K562 (cell line): ENCODE results near the gene GPR171. TPM values are rescaled to one million over a fixed set of nuclear protein-coding genes. Genes with fewer than 3 reads are reported as not detected.

Source experiments
- ATAC-seq: fragments of 200-7000 bp; cut with Tn5 transposase; 3 replicates; pipeline ENCODE4 v1.9.1; 2020; ENCODE audit warnings: moderate library complexity
- BruUV-seq: library from RNA; stranded (reverse); fragments of 400-500 nt; replicated peaks from 2 replicates; lab custom pipeline; 2021; lab: Mats Ljungman, UMichigan
- CTCF ChIA-PET: fragments of 300-600 bp; formaldehyde crosslinking; extraction: SDS; loops from one replicate; lab custom pipeline; 2021; ENCODE audit warnings: low intra/inter-chr PET ratio; lab: Yijun Ruan, JAX
- POLR2A ChIA-PET: fragments of 300-600, 350-650 bp; sonication (Branson Sonifier 250); formaldehyde crosslinking; extraction: SDS; loops from one replicate; lab custom pipeline; 2021; ENCODE audit warnings: antibody characterized with exemption, inconsistent platforms; lab: Yijun Ruan, JAX
- DNase-seq, 4 experiments: peaks; one replicate each; pipeline versions ENCODE4 v3.0.0 to v3.0.0-alpha.2; 2011 to 2018; ENCODE audit warnings: low spot score in 3 of 4, mixed read lengths in 3 of 4; ENCODE audit errors: extremely low read depth in 1 of 4
- FAIRE-seq: peaks from 2 replicates; lab custom pipeline; 2011; peaks lifted over from hg19 to GRCh38; lab: Jason Lieb, UNC
- H2AFZ ChIP-seq: 2 replicates; pipeline ENCODE4 v1.6.0; 2011; ENCODE audit warnings: low read depth, low read length, control low read depth, inconsistent platforms
- H3K27ac ChIP-seq: fragments of 200-600 bp; 3 replicates; pipeline ENCODE4 v1.8.0; 2011; ENCODE audit warnings: low read depth, mild to moderate bottlenecking, control low read depth, inconsistent platforms, low read length, moderate library complexity, mixed read lengths; ENCODE audit errors: extremely low read depth
- H3K27me3 ChIP-seq, 2 experiments: fragments of 300-600 bp in 1 of 2; 2 replicates in 1 of 2; 3 replicates in 1 of 2; pipeline versions ENCODE4 v1.6.0 to v1.8.0; 2011; ENCODE audit warnings: inconsistent platforms in 2 of 2, low read length in 2 of 2, mild to moderate bottlenecking in 1 of 2, mixed read lengths in 1 of 2, moderate library complexity in 1 of 2; ENCODE audit not compliant: control insufficient read depth in 2 of 2, insufficient read depth in 2 of 2
- H3K36me3 ChIP-seq: fragments of 300-600 bp; 3 replicates; pipeline ENCODE4 v1.8.0; 2011; ENCODE audit warnings: mild to moderate bottlenecking, low read length, inconsistent platforms; ENCODE audit not compliant: control insufficient read depth, insufficient read depth
- H3K4me1 ChIP-seq, 2 experiments: fragments of 200-600 bp in 1 of 2; replicated peaks in 1 of 2; 2 replicates in 1 of 2; 3 replicates in 1 of 2; pipeline versions ENCODE4 v1.5.1 to v1.8.0; 2011; ENCODE audit warnings: inconsistent platforms in 2 of 2, low read length in 2 of 2, mild to moderate bottlenecking in 1 of 2, mixed read lengths in 1 of 2, moderate library complexity in 1 of 2; ENCODE audit not compliant: control insufficient read depth in 2 of 2, insufficient read depth in 2 of 2
- H3K4me2 ChIP-seq: 2 replicates; pipeline ENCODE4 v1.6.1; 2011; ENCODE audit warnings: low read length, control low read depth, inconsistent platforms, mixed read lengths; ENCODE audit not compliant: insufficient read depth
- H3K4me3 ChIP-seq: fragments of 200-600 bp; sonication (generic), shearing (Covaris generic); 2 replicates; pipeline ENCODE4 v1.5.1; 2016; ENCODE audit warnings: control low read depth, inconsistent platforms
- H3K79me2 ChIP-seq: fragments of 200-600 bp; 3 replicates; pipeline ENCODE4 v1.8.0; 2011; ENCODE audit warnings: low read length, inconsistent platforms; ENCODE audit not compliant: control insufficient read depth, insufficient read depth
- H3K9ac ChIP-seq, 2 experiments: 2 replicates each; pipeline versions ENCODE4 v1.6.0 to v1.6.1; 2011; ENCODE audit warnings: low read depth in 2 of 2, low read length in 2 of 2, control low read depth in 1 of 2, inconsistent platforms in 1 of 2, mild to moderate bottlenecking in 1 of 2, mixed read lengths in 1 of 2; ENCODE audit not compliant: insufficient read depth in 1 of 2
- H3K9me1 ChIP-seq: one replicate; pipeline ENCODE4 v1.6.0; 2011; ENCODE audit warnings: inconsistent platforms, mild to moderate bottlenecking, low read length, moderate library complexity; ENCODE audit not compliant: control insufficient read depth, insufficient read depth
- H3K9me3 ChIP-seq: replicated peaks from 2 replicates; pipeline ENCODE4 v1.5.1; 2011; ENCODE audit warnings: low read depth, low read length, inconsistent platforms; ENCODE audit not compliant: control insufficient read depth, insufficient read depth
- H4K20me1 ChIP-seq: replicated peaks from 2 replicates; pipeline ENCODE4 v1.6.1; 2011; ENCODE audit warnings: low read length, inconsistent platforms, mixed read lengths; ENCODE audit not compliant: control insufficient read depth, insufficient read depth
- CBX8 ChIP-seq: fragments of 200-600 bp; sonication (generic); IDR thresholded peaks from 2 replicates; pipeline ENCODE4 v1.6.1; 2012; ENCODE audit warnings: borderline replicate concordance, mixed run types, low read depth, mild to moderate bottlenecking, moderate library complexity, mixed read lengths, low read length, control low read depth, inconsistent platforms; ENCODE audit not compliant: poor library complexity, severe bottlenecking; ENCODE audit errors: extremely low read depth
- CXXC5 ChIP-seq: fragments of 250-450 bp; sonication (Bioruptor Pico); IDR thresholded peaks from 2 replicates; pipeline ENCODE4 v1.8.0; 2022; ENCODE audit warnings: inconsistent platforms, mild to moderate bottlenecking, moderate library complexity
- DLX4 ChIP-seq: fragments of 250-450 bp; sonication (Bioruptor Pico); IDR thresholded peaks from 2 replicates; pipeline ENCODE4 v1.6.1; 2021; ENCODE audit warnings: mild to moderate bottlenecking
- GTF2F1 ChIP-seq: IDR thresholded peaks from 2 replicates; pipeline ENCODE4 v1.6.1; 2011; ENCODE audit warnings: low read depth, low read length, improper control_type of control experiment
- IRF2 ChIP-seq: sonication (generic); formaldehyde crosslinking; IDR thresholded peaks from 2 replicates; pipeline ENCODE4 v1.8.1; 2022; ENCODE audit warnings: mild to moderate bottlenecking, missing genetic modification reagents
- KAT7 ChIP-seq: sonication (generic); formaldehyde crosslinking; IDR thresholded peaks from 2 replicates; pipeline ENCODE4 v1.8.0; 2022; ENCODE audit warnings: missing genetic modification reagents, mild to moderate bottlenecking, borderline replicate concordance
- PHB2 ChIP-seq: fragments of 450-650 bp; IDR thresholded peaks from 2 replicates; pipeline ENCODE4 v1.6.1; 2017; ENCODE audit warnings: low read depth
- PPARD ChIP-seq: fragments of 250-450 bp; sonication (Bioruptor Pico); IDR thresholded peaks from 2 replicates; pipeline ENCODE4 v1.8.0; 2022; ENCODE audit warnings: inconsistent platforms, mild to moderate bottlenecking, moderate library complexity
- PRMT5 ChIP-seq: sonication (generic); formaldehyde crosslinking; IDR thresholded peaks from 2 replicates; pipeline ENCODE4 v1.5.0; 2020; ENCODE audit warnings: missing genetic modification reagents
- RBM15 ChIP-seq: fragments of 200-400 bp; formaldehyde crosslinking; IDR thresholded peaks from 2 replicates; pipeline ENCODE4 v1.6.1; 2018; ENCODE audit warnings: mild to moderate bottlenecking, low read length, moderate library complexity; ENCODE audit not compliant: insufficient read depth
- SAFB ChIP-seq: fragments of 200-400 bp; formaldehyde crosslinking; IDR thresholded peaks from 2 replicates; pipeline ENCODE4 v1.6.1; 2017; ENCODE audit warnings: low read depth, low read length, borderline replicate concordance
- SNRNP70 ChIP-seq: fragments of 200-400 bp; formaldehyde crosslinking; optimal IDR thresholded peaks from 2 replicates; pipeline ENCODE3; 2017; ENCODE audit warnings: low read depth, low read length
- WHSC1 ChIP-seq: IDR thresholded peaks from one replicate; pipeline ENCODE4 v1.6.1; 2012; ENCODE audit warnings: low read length, control low read depth, inconsistent platforms
- ZNF165 ChIP-seq: fragments of 250-450 bp; sonication (Bioruptor Pico); IDR thresholded peaks from 2 replicates; pipeline ENCODE4 v1.4.0; 2020; ENCODE audit warnings: borderline replicate concordance
- WGBS: fragments of 100-300 bp; shearing (Covaris generic); methylation state at CpG from one replicate; pipeline ENCODE4 v1.1.6; 2016; ENCODE audit warnings: low coverage, mixed read lengths; ENCODE audit not compliant: insufficient coverage; ENCODE audit errors: missing lambda C conversion rate; 5-methylcytosine and 5-hydroxymethylcytosine counted together
- in situ Hi-C: fragments of 300-500 bp; cut with MboI; formaldehyde crosslinking; loops from 4 replicates; pipeline ENCODE4 v1.15.0; 2018; ENCODE audit warnings: inconsistent platforms, mixed read lengths
- intact Hi-C: fragments of 100-400 bp; cut with micrococcal nuclease; formaldehyde crosslinking; loops from 2 replicates; pipeline ENCODE4 v1.14.2; 2022
- polyA plus RNA-seq, 8 experiments: library from polyadenylated mRNA; depleted of rRNA in 4 of 8; stranded (reverse) in 5 of 8; unstranded in 3 of 8; fragments of >200 nt; fragmentation: Nextera tagmentation in 2 of 8; fragmentation: Illumina TruSeq in 1 of 8; extraction: Ambion mirVana in 2 of 8; extraction: Trizol in 1 of 8; gene quantifications; 2 replicates each; pipeline versions ENCODE4 v1.2.1 to v1.2.3, GENCODE V29; 2011 to 2014; ENCODE audit warnings: inconsistent platforms in 1 of 8, missing spikeins in 1 of 8
- total RNA-seq, 7 experiments: library from RNA; depleted of rRNA in 6 of 7; stranded (reverse); fragments of >200 nt in 6 of 7; fragmentation: Illumina TruSeq in 2 of 7; extraction: Trizol in 2 of 7; gene quantifications; 2 replicates each; pipeline versions ENCODE4 v1.2.1 to v1.2.3, GENCODE V29; 2011 to 2021; ENCODE audit warnings: low replicate concordance in 1 of 7
- TF ChIP-seq, protein P1 (sequence below): fragments of 250-450 bp; sonication (Bioruptor Pico); IDR thresholded peaks from 2 replicates; pipeline ENCODE4 v1.8.0; 2022; ENCODE audit warnings: inconsistent platforms, mild to moderate bottlenecking, moderate library complexity, borderline replicate concordance
- TF ChIP-seq, protein P2 (sequence below), 2 experiments: fragments of 450-650 bp; conservative IDR thresholded peaks; 2 replicates each; pipeline ENCODE4 v1.6.1; 2017; ENCODE audit warnings: mild to moderate bottlenecking in 2 of 2, moderate library complexity in 2 of 2
- TF ChIP-seq, protein P3 (sequence below), 2 experiments: fragments of 200-800 bp in 1 of 2; sonication (Bioruptor generic) in 1 of 2; sonication (generic) in 1 of 2; formaldehyde crosslinking in 1 of 2; IDR thresholded peaks in 1 of 2; conservative IDR thresholded peaks in 1 of 2; 2 replicates each; pipeline versions ENCODE4 v1.5.0 to v1.6.1; 2016 to 2020; ENCODE audit warnings: missing compliant biosample characterization in 1 of 2, missing genetic modification characterization in 1 of 2, missing genetic modification reagents in 1 of 2

The GPR171 gene
- total and polyA plus RNA-seq, 9 of the 15 experiments (the other 6 are each of a cell fraction or from before 2014, with no cell fraction given) = not detected

DNA sequence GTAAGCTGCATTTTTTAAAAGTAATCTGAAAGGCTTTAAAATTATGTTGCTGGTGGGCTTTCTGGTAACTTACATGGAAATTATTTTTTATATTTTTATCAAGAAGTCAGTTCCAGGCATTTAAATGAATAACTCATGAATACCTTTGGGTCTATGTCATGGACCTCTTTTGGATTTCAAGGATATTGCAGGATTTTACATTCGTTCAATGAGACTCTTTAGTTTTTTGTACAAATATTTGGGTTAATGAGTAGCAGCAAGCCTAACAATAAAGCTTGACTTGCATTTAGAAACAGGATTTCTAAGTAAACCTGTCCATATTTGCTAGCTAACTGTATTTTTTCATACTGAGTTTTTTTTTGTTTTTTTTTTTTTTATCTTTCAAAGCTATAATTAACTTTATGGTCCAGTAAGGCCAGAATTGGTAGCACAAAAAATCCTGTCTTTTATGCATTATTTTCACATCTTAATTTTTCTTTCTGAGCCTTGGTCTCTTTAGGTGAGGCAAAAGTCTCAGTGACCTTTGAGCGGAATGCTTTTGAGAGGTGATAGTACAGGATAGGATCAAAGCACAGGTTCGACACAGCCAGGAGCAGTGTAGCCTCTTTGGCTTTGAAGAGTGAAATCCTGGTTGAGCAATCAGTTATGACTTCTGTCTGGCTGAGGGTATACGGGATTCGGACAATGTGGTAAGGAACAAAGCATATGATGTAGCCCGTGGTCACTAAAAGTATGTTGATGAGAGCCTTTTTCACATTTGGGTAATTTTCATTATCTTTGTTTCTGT lies 4.8 kb downstream of the GPR171 start:
- ChIA-PET CTCF (no interaction called here), POLR2A (interaction anchor here (0.5 to 0.7 kb wide), 2 partner anchors 10 to 1385 kb away, joined by 3 to 4 read pairs; partner anchors contain the start of gene RNF13)
- in situ Hi-C loops = no loop called here
- Histone ChIP-seq H3K36me3 (no peaks in the 10 kb centered on the region), H3K79me2 (no peaks in the 10 kb centered on the region), H2AFZ (no peak overlapping the region), H3K9me3 (no peaks in the 10 kb centered on the region), H4K20me1 (no peaks in the 10 kb centered on the region), H3K4me3 (no peak overlapping the region), H3K9ac (no peak overlapping the region), H3K4me1 (no peaks in the 10 kb centered on the region), H3K4me2 (no peak overlapping the region), H3K27ac (no peak overlapping the region), H3K9me1 (no peaks in the 10 kb centered on the region), H3K27me3 (peaks cover 0 to 5% of the 10 kb centered on the region in 2 experiments; a peak in 3 of 5 replicates)
- ATAC-seq (no peak), DNase-seq (no peak), FAIRE-seq (peak; percentile 46)
- WGBS = 1% methylated on average over 6 of the region's 6 CpGs
- intact Hi-C loops = no loop called here
- no TSS peak for BruUV-seq
- TF ChIP-seq RBM15 = no peak
- TF ChIP-seq, protein P1, sequence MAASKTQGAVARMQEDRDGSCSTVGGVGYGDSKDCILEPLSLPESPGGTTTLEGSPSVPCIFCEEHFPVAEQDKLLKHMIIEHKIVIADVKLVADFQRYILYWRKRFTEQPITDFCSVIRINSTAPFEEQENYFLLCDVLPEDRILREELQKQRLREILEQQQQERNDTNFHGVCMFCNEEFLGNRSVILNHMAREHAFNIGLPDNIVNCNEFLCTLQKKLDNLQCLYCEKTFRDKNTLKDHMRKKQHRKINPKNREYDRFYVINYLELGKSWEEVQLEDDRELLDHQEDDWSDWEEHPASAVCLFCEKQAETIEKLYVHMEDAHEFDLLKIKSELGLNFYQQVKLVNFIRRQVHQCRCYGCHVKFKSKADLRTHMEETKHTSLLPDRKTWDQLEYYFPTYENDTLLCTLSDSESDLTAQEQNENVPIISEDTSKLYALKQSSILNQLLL (CRISPR knock-in tag) = no peak
- no peak for TF ChIP-seq GTF2F1
- TF ChIP-seq, protein P2, sequence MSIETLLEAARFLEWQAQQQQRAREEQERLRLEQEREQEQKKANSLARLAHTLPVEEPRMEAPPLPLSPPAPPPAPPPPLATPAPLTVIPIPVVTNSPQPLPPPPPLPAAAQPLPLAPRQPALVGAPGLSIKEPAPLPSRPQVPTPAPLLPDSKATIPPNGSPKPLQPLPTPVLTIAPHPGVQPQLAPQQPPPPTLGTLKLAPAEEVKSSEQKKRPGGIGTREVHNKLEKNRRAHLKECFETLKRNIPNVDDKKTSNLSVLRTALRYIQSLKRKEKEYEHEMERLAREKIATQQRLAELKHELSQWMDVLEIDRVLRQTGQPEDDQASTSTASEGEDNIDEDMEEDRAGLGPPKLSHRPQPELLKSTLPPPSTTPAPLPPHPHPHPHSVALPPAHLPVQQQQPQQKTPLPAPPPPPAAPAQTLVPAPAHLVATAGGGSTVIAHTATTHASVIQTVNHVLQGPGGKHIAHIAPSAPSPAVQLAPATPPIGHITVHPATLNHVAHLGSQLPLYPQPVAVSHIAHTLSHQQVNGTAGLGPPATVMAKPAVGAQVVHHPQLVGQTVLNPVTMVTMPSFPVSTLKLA (conservative IDR thresholded peaks at IDR 0.05) = no peak
- no peak for TF ChIP-seq PHB2
- no peak for TF ChIP-seq PPARD
- no peak for TF ChIP-seq SNRNP70
- no peak for TF ChIP-seq ZNF165 (CRISPR knock-in tag)
- TF ChIP-seq WHSC1 = no peak
- no peak for TF ChIP-seq SAFB
- TF ChIP-seq, protein P3, sequence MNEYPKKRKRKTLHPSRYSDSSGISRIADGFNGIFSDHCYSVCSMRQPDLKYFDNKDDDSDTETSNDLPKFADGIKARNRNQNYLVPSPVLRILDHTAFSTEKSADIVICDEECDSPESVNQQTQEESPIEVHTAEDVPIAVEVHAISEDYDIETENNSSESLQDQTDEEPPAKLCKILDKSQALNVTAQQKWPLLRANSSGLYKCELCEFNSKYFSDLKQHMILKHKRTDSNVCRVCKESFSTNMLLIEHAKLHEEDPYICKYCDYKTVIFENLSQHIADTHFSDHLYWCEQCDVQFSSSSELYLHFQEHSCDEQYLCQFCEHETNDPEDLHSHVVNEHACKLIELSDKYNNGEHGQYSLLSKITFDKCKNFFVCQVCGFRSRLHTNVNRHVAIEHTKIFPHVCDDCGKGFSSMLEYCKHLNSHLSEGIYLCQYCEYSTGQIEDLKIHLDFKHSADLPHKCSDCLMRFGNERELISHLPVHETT (CRISPR knock-in tag; conservative IDR thresholded peaks at IDR 0.05 in 1 of 2, IDR thresholded peaks at IDR 0.05 in 1 of 2) = no peak
- TF ChIP-seq DLX4 (CRISPR knock-in tag) = no peak
- TF ChIP-seq KAT7 (CRISPR knock-in tag) = no peak
- TF ChIP-seq PRMT5 (CRISPR knock-in tag) = no peak
- no peak for TF ChIP-seq CXXC5 (CRISPR knock-in tag)
- no peak for TF ChIP-seq IRF2
- no peak for TF ChIP-seq CBX8
